ENCODE data around the gene RGL2. TPM values are rescaled to one million over a fixed set of nuclear protein-coding genes. Genes with fewer than 3 reads are reported as not detected.
"Not testable (repeated sequence)": the region's sequence is repeated elsewhere in the genome, so short reads cannot be mapped to it uniquely, and the experiment has no call there.

The RGL2 gene
- total RNA-seq, 4 donors from 2014 or later = 79.7 to 95.3 (median 84.4) TPM

- 0 to 1% methylated on average over 7 of the region's 7 CpGs for WGBS, 2 donors
- intact Hi-C loops (cut with DNase I; ENCODE audit: low total_unique reads) = no loop called here
- DNase-seq (ENCODE audit: low spot score in 2 of 2) = no peak
- TF ChIP-seq POLR2A (IDR thresholded peaks at IDR 0.05) = no peak
- no peak for TF ChIP-seq CTCF (IDR thresholded peaks at IDR 0.05)
- peak overlapping the region; percentile 68 for H3K4me3 ChIP-seq (ENCODE audit: low read depth, poor library complexity, severe bottlenecking)
Observed at GRCh38 chr6:33271117-33271467, 27.6 kb downstream of the RGL2 start.

- WGBS, 2 donors = 92 to 93% methylated on average over 7 of the region's 7 CpGs
- no peak overlapping the region for H3K4me3 ChIP-seq (ENCODE audit: low read depth, poor library complexity, severe bottlenecking)
- no peak for TF ChIP-seq CTCF (IDR thresholded peaks at IDR 0.05)
- no peak for TF ChIP-seq POLR2A (IDR thresholded peaks at IDR 0.05)
- intact Hi-C loops (cut with DNase I; ENCODE audit: low total_unique reads) = no loop called here
- no peak for DNase-seq (ENCODE audit: low spot score in 2 of 2)
Observed at GRCh38 chr6:33264015-33264414, 34.7 kb downstream of the RGL2 start.

GRCh38 chr6:33262490-33262889 lies 36.3 kb downstream of the RGL2 start:
- DNase-seq (ENCODE audit: low spot score in 2 of 2); intact Hi-C loops (cut with DNase I; ENCODE audit: low total_unique reads); H3K4me3 ChIP-seq (ENCODE audit: low read depth, poor library complexity, severe bottlenecking): not testable (repeated sequence)
- 95 to 96% methylated on average over 3 of the region's 3 CpGs for WGBS, 2 donors

- TF ChIP-seq POLR2A (IDR thresholded peaks at IDR 0.05) (no peak), CTCF (IDR thresholded peaks at IDR 0.05) (no peak)
- intact Hi-C loops (cut with DNase I; ENCODE audit: low total_unique reads) = no loop called here
- no peak for DNase-seq (ENCODE audit: low spot score in 2 of 2)
- no peak overlapping the region for H3K4me3 ChIP-seq (ENCODE audit: low read depth, poor library complexity, severe bottlenecking)
- 89 to 97% methylated on average over 5 of the region's 5 CpGs for WGBS, 2 donors
Observed at GRCh38 chr6:33259032-33259431, 39.7 kb downstream of the RGL2 start.

- no peak for DNase-seq (ENCODE audit: low spot score in 2 of 2)
- no peak overlapping the region for H3K4me3 ChIP-seq (ENCODE audit: low read depth, poor library complexity, severe bottlenecking)
- WGBS, 2 donors = 86 to 91% methylated on average over 4 of the region's 4 CpGs
- TF ChIP-seq CTCF (IDR thresholded peaks at IDR 0.05) = no peak
- no peak for TF ChIP-seq POLR2A (IDR thresholded peaks at IDR 0.05)
- intact Hi-C loops (cut with DNase I; ENCODE audit: low total_unique reads) = no loop called here
Observed at GRCh38 chr6:33254591-33254990, 44.2 kb downstream of the RGL2 start.

- no peak overlapping the region for H3K4me3 ChIP-seq (ENCODE audit: low read depth, poor library complexity, severe bottlenecking)
- intact Hi-C loops (cut with DNase I; ENCODE audit: low total_unique reads) = no loop called here
- no peak for TF ChIP-seq POLR2A (IDR thresholded peaks at IDR 0.05)
- TF ChIP-seq CTCF (IDR thresholded peaks at IDR 0.05) = no peak
Observed at GRCh38 chr6:33252759-33253158, 46.0 kb downstream of the RGL2 start.

More at GRCh38 chr6:33252759-33253158, 46.0 kb downstream of the RGL2 start:
- DNase-seq (ENCODE audit: low spot score in 2 of 2) = no peak

Measured in lower leg skin (tissue), 4 donors.